H1 (cell line): ENCODE results near the gene OR2Z1. TPM values are rescaled to one million over a fixed set of nuclear protein-coding genes. Genes with fewer than 3 reads are reported as not detected.

Experiments
- CTCF ChIA-PET: fragments of 300-600 bp; sonication (Branson Sonifier 250); formaldehyde crosslinking; loops from one replicate; lab custom pipeline; 2021; ENCODE audit not compliant: partially characterized antibody; lab: Charles Lee
- POLR2A ChIA-PET: fragments of 300-600 bp; sonication (Branson Sonifier 250); formaldehyde crosslinking; loops from one replicate; lab custom pipeline; 2021; ENCODE audit warnings: inconsistent platforms; ENCODE audit not compliant: partially characterized antibody; lab: Charles Lee
- DNase-seq, 2 experiments: peaks; one replicate each; pipeline versions ENCODE4 v3.0.0 to v3.0.0-alpha.2; 2010 to 2022; ENCODE audit warnings: low spot score in 2 of 2, low read depth in 1 of 2, mixed read lengths in 1 of 2
- FAIRE-seq: peaks from 2 replicates; lab custom pipeline; 2011; peaks lifted over from hg19 to GRCh38; lab: Jason Lieb, UNC
- H2AFZ ChIP-seq: 2 replicates; pipeline ENCODE4 v1.8.1; 2012; ENCODE audit warnings: low read length, inconsistent platforms
- H2AK5ac ChIP-seq: 2 replicates; pipeline ENCODE4 v1.6.1; 2013; ENCODE audit warnings: low read depth, low read length
- H2BK120ac ChIP-seq: replicated peaks from 2 replicates; pipeline ENCODE3; 2013; ENCODE audit warnings: low read depth, low read length, inconsistent platforms
- H2BK12ac ChIP-seq: 2 replicates; pipeline ENCODE4 v1.6.1; 2013; ENCODE audit warnings: low read depth, low read length
- H2BK15ac ChIP-seq: 2 replicates; pipeline ENCODE4 v1.6.1; 2013; ENCODE audit warnings: low read length
- H2BK20ac ChIP-seq: 2 replicates; pipeline ENCODE4 v1.6.1; 2013; ENCODE audit warnings: low read length
- H2BK5ac ChIP-seq: 2 replicates; pipeline ENCODE4 v1.6.1; 2013; ENCODE audit warnings: low read depth, low read length
- H3K14ac ChIP-seq: 2 replicates; pipeline ENCODE4 v1.6.1; 2013; ENCODE audit warnings: inconsistent platforms; ENCODE audit not compliant: insufficient read length
- H3K18ac ChIP-seq: 2 replicates; pipeline ENCODE4 v1.6.1; 2013; ENCODE audit warnings: low read length; ENCODE audit errors: extremely low read depth
- H3K23ac ChIP-seq: 2 replicates; pipeline ENCODE4 v1.6.1; 2013; ENCODE audit warnings: inconsistent platforms; ENCODE audit not compliant: insufficient read length
- H3K23me2 ChIP-seq: 2 replicates; pipeline ENCODE4 v1.6.1; 2013; ENCODE audit warnings: low read depth, low read length
- H3K27ac ChIP-seq: 2 replicates; pipeline ENCODE4 v1.6.1; 2011; ENCODE audit warnings: low read depth, low read length, inconsistent platforms
- H3K27me3 ChIP-seq, 4 experiments: replicated peaks in 1 of 4; 1 replicate in 1 of 4; 2 replicates in 3 of 4; pipeline versions ENCODE4 v1.6.1 to v1.8.1; 2011 to 2013; ENCODE audit warnings: low read length in 3 of 4, mild to moderate bottlenecking in 3 of 4, inconsistent platforms in 2 of 4, mixed read lengths in 2 of 4, moderate library complexity in 1 of 4; ENCODE audit not compliant: control insufficient read depth in 3 of 4, insufficient read depth in 3 of 4; ENCODE audit errors: extremely low read depth in 1 of 4
- H3K36me3 ChIP-seq, 4 experiments: 2 replicates each; pipeline versions ENCODE4 v1.6.1 to v1.8.1; 2011 to 2013; ENCODE audit warnings: mild to moderate bottlenecking in 4 of 4, low read length in 3 of 4, moderate library complexity in 2 of 4, control low read depth in 1 of 4, inconsistent platforms in 1 of 4; ENCODE audit not compliant: insufficient read depth in 4 of 4, control insufficient read depth in 2 of 4
- H3K4ac ChIP-seq: replicated peaks from 2 replicates; pipeline ENCODE3; 2013; ENCODE audit warnings: low read length, low read depth, mixed read lengths, inconsistent platforms; ENCODE audit not compliant: insufficient read length
- H3K4me1 ChIP-seq, 4 experiments: replicated peaks in 1 of 4; 1 replicate in 1 of 4; 2 replicates in 3 of 4; pipeline versions ENCODE4 v1.6.1 to v1.8.1; 2011 to 2013; ENCODE audit warnings: low read length in 3 of 4, inconsistent platforms in 2 of 4, mixed read lengths in 1 of 4; ENCODE audit not compliant: insufficient read depth in 4 of 4, control insufficient read depth in 3 of 4
- H3K4me2 ChIP-seq, 2 experiments: 2 replicates each; pipeline versions ENCODE4 v1.6.1 to v1.8.1; 2011 to 2013; ENCODE audit warnings: low read depth in 2 of 2, low read length in 2 of 2, control low read depth in 1 of 2, inconsistent platforms in 1 of 2, mild to moderate bottlenecking in 1 of 2; ENCODE audit not compliant: insufficient read depth in 1 of 2
- H3K4me3 ChIP-seq, 4 experiments: fragments of 200-600, 300-600 bp in 1 of 4; sonication (generic), shearing (Covaris generic), sonication (Bioruptor Twin) in 1 of 4; 2 replicates each; pipeline versions ENCODE4 v1.5.1 to v1.8.1; 2011 to 2016; ENCODE audit warnings: low read length in 4 of 4, low read depth in 3 of 4, control low read depth in 2 of 4, inconsistent platforms in 2 of 4, mild to moderate bottlenecking in 2 of 4, mixed read lengths in 1 of 4, moderate library complexity in 1 of 4; ENCODE audit not compliant: insufficient read depth in 2 of 4; ENCODE audit errors: extremely low read depth in 1 of 4
- H3K56ac ChIP-seq: replicated peaks from 2 replicates; pipeline ENCODE3; 2013; ENCODE audit warnings: low read depth, mild to moderate bottlenecking, mixed read lengths, low read length, inconsistent platforms; ENCODE audit not compliant: insufficient read length
- H3K79me1 ChIP-seq: 2 replicates; pipeline ENCODE4 v1.6.1; 2013; ENCODE audit warnings: low read depth, low read length, control low read depth
- H3K79me2 ChIP-seq, 2 experiments: 2 replicates each; pipeline versions ENCODE4 v1.6.1 to v1.8.1; 2012 to 2013; ENCODE audit warnings: low read length in 2 of 2, mild to moderate bottlenecking in 2 of 2, inconsistent platforms in 1 of 2; ENCODE audit not compliant: insufficient read depth in 2 of 2, control insufficient read depth in 1 of 2
- H3K9ac ChIP-seq, 4 experiments: replicated peaks in 1 of 4; 1 replicate in 1 of 4; 2 replicates in 3 of 4; pipeline versions ENCODE4 v1.6.1 to v1.8.1; 2011 to 2013; ENCODE audit warnings: low read depth in 3 of 4, low read length in 3 of 4, control low read depth in 2 of 4, mild to moderate bottlenecking in 2 of 4, moderate library complexity in 2 of 4, inconsistent platforms in 1 of 4; ENCODE audit errors: extremely low read depth in 1 of 4
- H3K9me3 ChIP-seq, 2 experiments: 2 replicates each; pipeline versions ENCODE4 v1.6.1 to v1.8.1; 2012 to 2013; ENCODE audit warnings: mild to moderate bottlenecking in 2 of 2, moderate library complexity in 2 of 2, control low read depth in 1 of 2, inconsistent platforms in 1 of 2, low read depth in 1 of 2, low read length in 1 of 2, mixed read lengths in 1 of 2; ENCODE audit not compliant: insufficient read depth in 2 of 2
- H4K20me1 ChIP-seq, 2 experiments: replicated peaks in 1 of 2; 2 replicates each; pipeline versions ENCODE3 to v1.8.1; 2011 to 2013; ENCODE audit warnings: inconsistent platforms in 2 of 2, low read length in 2 of 2, mild to moderate bottlenecking in 1 of 2; ENCODE audit not compliant: insufficient read depth in 2 of 2, control insufficient read depth in 1 of 2
- H4K5ac ChIP-seq: 2 replicates; pipeline ENCODE4 v1.6.1; 2013; ENCODE audit warnings: low read length, low read depth, mixed read lengths, inconsistent platforms; ENCODE audit not compliant: insufficient read length
- H4K8ac ChIP-seq: 2 replicates; pipeline ENCODE4 v1.8.0; 2013; ENCODE audit warnings: mild to moderate bottlenecking, moderate library complexity, low read length, inconsistent platforms; ENCODE audit not compliant: insufficient read depth; ENCODE audit errors: extremely low read depth
- H4K91ac ChIP-seq: replicated peaks from 2 replicates; pipeline ENCODE3; 2013; ENCODE audit warnings: low read length, mixed read lengths, inconsistent platforms; ENCODE audit not compliant: insufficient read length
- CTBP2 ChIP-seq: IDR thresholded peaks from 2 replicates; pipeline ENCODE4 v1.7.0; 2011; ENCODE audit warnings: borderline replicate concordance, mild to moderate bottlenecking, moderate library complexity, mixed read lengths, low read length; ENCODE audit not compliant: insufficient read depth, insufficient read length
- RAD21 ChIP-seq, 2 experiments: IDR thresholded peaks in 1 of 2; conservative IDR thresholded peaks in 1 of 2; 2 replicates each; pipeline ENCODE4 v1.6.1; 2011; ENCODE audit warnings: low read depth in 2 of 2, low read length in 2 of 2, improper control_type of control experiment in 1 of 2, inconsistent platforms in 1 of 2, mild to moderate bottlenecking in 1 of 2, moderate library complexity in 1 of 2
- SIRT6 ChIP-seq: IDR thresholded peaks from one replicate; pipeline ENCODE4 v1.7.1; 2012; ENCODE audit warnings: low read length, inconsistent platforms
- SRF ChIP-seq: IDR thresholded peaks from 2 replicates; pipeline ENCODE4 v1.6.1; 2011; ENCODE audit warnings: mild to moderate bottlenecking, low read depth, low read length, moderate library complexity
- WGBS, 2 experiments: shearing (Covaris generic) in 1 of 2; methylation state at CpG; one replicate each; pipeline versions ENCODE4 v1.1.6 to v1.1.7; 2013 to 2015; ENCODE audit warnings: low lambda C conversion rate in 2 of 2, mixed read lengths in 2 of 2, inconsistent platforms in 1 of 2, low coverage in 1 of 2, missing lambda C conversion rate in 1 of 2; ENCODE audit not compliant: insufficient replicate concordance in 2 of 2, insufficient coverage in 1 of 2, insufficient read length in 1 of 2; ENCODE audit errors: extremely low coverage in 1 of 2, missing lambda C conversion rate in 1 of 2; 5-methylcytosine and 5-hydroxymethylcytosine counted together
- polyA plus RNA-seq, 7 experiments: library from polyadenylated mRNA; depleted of rRNA in 3 of 7; stranded (reverse) in 5 of 7; unstranded in 2 of 7; fragments of >200 nt in 5 of 7; fragments of 200-250 nt in 2 of 7; gene quantifications; 1 replicate in 5 of 7; 2 replicates in 1 of 7; 4 replicates in 1 of 7; pipeline versions ENCODE4 v1.2.1 to v1.2.3, GENCODE V29; 2011 to 2013; ENCODE audit warnings: missing spikeins in 2 of 7, mixed read lengths in 2 of 7
- total RNA-seq: library from RNA; stranded (reverse); fragmentation: NEBNext Ultra II Directional; extraction: Animal tissue kit (Norgen Biotek cat#: 25700); gene quantifications from 2 replicates; pipeline ENCODE4 v1.2.1, GENCODE V29; 2021

The OR2Z1 gene
- total and polyA plus RNA-seq, 2 of the 8 experiments (the other 6 are each of a cell fraction or from before 2014, with no cell fraction given), result not detected

DNA sequence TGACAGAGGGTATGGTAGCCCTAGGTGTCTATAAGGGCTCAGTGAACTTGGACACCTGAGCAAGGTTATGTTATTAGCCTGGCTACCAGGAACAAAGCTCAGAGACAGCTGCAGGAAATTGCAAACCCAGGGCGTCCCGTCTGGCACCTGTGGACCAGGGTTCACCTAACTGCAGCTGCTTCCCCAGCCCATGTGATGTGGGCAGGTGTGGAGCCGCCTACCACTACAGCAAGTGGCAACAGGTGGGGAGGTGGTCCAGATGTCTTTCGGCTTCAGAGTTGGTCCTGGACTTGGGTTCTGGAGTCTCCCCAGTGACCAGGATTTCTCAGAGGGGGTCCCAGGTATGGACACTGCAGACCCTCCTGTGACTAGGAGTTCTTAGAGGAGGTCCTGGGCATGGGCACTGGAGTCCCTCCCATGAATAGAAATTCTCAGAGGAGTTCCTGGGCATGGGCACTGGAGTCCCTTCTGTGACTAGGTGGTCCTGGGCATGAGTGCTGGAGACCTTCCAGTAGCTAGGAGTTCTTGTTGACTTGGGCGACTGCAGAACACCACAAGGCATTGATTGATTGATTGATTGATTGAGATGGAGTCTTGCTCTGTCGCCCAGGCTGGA, 48.0 kb upstream of the OR2Z1 start:
- no peak for FAIRE-seq
- no peak overlapping the region for H4K91ac ChIP-seq
- no peak overlapping the region for H2BK120ac ChIP-seq
- ChIA-PET CTCF (no interaction called here), POLR2A (interaction anchor here (0.5 kb wide), 1 partner anchor 26 kb away, joined by 3 read pairs; no protein-coding TSS in a partner anchor)
- H3K14ac ChIP-seq, result no peak overlapping the region
- no peak for DNase-seq
- no peak overlapping the region for H3K4me2 ChIP-seq
- H3K9me3 ChIP-seq, result peaks cover 13 to 24% of the 10 kb centered on the region in 2 experiments; a peak in 3 of 4 replicates
- no peak overlapping the region for H2BK5ac ChIP-seq
- no peaks in the 10 kb centered on the region for H3K4me1 ChIP-seq
- no peak overlapping the region for H3K56ac ChIP-seq
- WGBS, 2 experiments, result 72% methylated on average over 6 of the region's 6 CpGs; no CpG with 5 or more reads in 1 of the 2 experiments
- H3K4me3 ChIP-seq, result no peak overlapping the region
- H3K27me3 ChIP-seq, result no peaks in the 10 kb centered on the region
- H2BK12ac ChIP-seq, result no peak overlapping the region
- no peak overlapping the region for H2AFZ ChIP-seq
- no peak overlapping the region for H2BK15ac ChIP-seq
- no peaks in the 10 kb centered on the region for H3K79me1 ChIP-seq
- H4K20me1 ChIP-seq, result no peaks in the 10 kb centered on the region
- no peak overlapping the region for H4K8ac ChIP-seq
- TF ChIP-seq RAD21 (IDR thresholded peaks at IDR 0.05 in 1 of 2, conservative IDR thresholded peaks at IDR 0.05 in 1 of 2; ENCODE audit: low read depth in 2 of 2, low read length in 2 of 2) (no peak), SRF (no peak), SIRT6 (no peak), CTBP2 (no peak)
- H4K5ac ChIP-seq, result no peak overlapping the region
- H2BK20ac ChIP-seq, result no peak overlapping the region
- H3K9ac ChIP-seq, result no peak overlapping the region
- H2AK5ac ChIP-seq, result no peak overlapping the region
- no peak overlapping the region for H3K23ac ChIP-seq
- no peak overlapping the region for H3K4ac ChIP-seq
- H3K23me2 ChIP-seq, result peaks cover 8% of the 10 kb centered on the region; the same call in 1 of the 2 replicates
- no peak overlapping the region for H3K18ac ChIP-seq
- no peaks in the 10 kb centered on the region for H3K79me2 ChIP-seq
- H3K27ac ChIP-seq, result no peak overlapping the region
- no peaks in the 10 kb centered on the region for H3K36me3 ChIP-seq
